HG03025 (cell line): ENCODE data around the gene CHADL.
"Not testable (repeated sequence)": the region's sequence is repeated elsewhere in the genome, so short reads cannot be mapped to it uniquely, and the experiment has no call there.

ENCODE experiments used
- ATAC-seq: cut with Tn5 transposase; IDR thresholded peaks from one replicate; pipeline ENCODE4 v1.9.1; 2021; ENCODE audit warnings: mild to moderate bottlenecking, moderate library complexity; ENCODE audit not compliant: unreplicated experiment, low FRiP score

CHADL gene

DNA sequence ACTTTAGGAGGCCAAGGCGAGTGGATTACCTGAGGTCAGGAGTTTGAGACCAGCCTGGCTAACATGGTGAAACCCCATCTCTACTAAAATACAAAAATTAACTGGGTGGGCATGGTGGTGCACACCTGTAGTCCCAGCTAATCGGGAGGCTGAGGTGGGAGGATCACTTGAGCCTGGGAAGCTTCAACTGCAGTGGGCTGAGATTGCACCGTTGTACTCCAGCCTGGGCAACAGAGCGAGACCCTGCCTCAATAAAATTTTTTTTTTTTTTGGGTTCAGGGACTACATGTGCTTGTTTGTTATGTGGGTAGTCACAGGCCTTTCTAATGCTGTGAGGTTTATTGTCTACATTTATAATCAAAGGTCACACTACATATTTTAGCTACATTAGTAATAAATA lies 19.0 kb upstream of the CHADL start:
- ATAC-seq, result not testable (repeated sequence)

DNA sequence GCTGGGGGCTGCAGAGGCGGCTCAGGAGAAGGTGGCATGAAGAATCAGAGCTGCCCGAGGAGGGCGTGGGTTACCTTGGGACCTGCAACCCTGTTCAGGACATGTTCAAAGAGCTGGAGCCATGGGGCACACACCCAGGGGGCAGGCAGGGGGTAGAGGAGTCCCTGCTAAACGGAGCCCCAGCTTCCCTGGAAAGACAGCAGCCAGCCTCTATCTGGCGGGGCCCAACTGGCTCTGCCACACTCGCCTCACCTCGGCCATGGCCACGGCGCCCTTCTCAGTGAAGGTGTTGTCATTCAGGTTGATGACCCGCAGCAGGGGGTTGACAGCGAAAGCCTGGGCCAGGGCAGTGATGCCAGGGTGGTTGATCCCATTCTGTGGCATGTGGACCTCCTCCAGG lies 17.0 kb upstream of the CHADL start:
- no peak for ATAC-seq

DNA sequence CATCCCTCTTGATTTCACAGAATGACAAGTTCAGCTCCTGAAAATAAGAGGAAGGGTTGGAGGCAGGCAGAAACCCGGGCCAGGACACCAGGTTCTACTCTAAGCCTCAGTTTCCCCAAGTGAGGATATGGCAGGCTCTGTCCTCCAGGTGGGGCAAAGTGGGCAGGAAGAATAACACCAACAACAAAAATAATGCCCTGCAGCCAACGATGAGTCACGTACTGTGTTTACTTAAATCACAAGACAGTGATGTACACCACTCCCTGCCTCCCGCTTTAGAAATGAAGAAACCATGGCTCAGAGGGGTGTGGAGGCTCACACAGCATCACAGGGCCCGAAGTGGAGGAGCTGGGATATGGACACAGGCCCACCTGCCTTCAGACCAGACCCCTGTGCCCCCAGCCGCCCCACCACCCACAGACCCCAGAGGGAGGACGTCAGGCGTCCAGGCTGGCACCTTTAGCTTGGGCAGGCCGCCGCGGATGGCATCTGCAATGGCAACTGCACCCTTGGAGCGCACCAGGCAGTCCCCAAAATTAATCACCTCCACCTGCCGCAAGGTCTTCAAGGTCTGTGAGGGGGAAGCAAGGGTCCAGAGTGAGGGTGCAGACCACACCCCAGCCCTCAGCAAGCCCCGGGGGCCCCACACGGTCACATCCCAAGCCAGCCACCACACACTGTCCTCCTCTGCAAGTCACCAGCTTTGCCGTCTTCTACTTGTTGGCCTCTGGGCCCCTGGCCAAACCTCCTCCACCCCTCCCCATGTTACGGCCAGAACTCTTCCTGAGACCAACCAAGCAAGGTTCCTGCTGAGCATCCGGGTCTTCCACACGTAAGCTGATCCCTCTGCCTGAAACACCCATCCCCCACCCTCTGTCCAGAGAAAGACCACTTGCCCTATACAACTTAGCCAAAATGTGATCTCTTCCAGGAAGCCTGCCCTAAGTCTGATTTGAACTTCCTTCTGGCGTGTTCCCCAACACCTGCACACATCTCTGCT lies 15.8 kb upstream of the CHADL start:
- no peak for ATAC-seq

DNA sequence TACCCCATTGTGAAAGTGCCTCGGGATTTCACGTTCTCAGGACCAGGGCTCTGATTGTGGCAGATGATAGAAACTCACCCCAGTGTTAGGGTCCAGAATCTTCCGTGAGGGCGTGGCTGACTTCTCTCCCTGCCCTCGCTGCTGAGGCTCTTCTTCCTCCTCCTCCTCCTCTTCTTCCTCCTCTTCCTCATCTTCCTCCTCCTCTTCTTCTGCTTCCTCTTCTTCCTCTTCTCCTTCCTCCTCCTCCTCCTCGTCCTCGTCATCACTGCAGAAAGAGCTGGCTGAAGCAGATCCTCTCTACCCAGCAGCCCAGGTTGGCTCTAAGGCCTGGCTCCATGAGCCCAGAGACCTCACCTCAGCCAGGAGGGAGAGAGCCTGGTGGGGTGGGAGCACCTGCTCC lies 13.5 kb upstream of the CHADL start:
- ATAC-seq, result no peak

DNA sequence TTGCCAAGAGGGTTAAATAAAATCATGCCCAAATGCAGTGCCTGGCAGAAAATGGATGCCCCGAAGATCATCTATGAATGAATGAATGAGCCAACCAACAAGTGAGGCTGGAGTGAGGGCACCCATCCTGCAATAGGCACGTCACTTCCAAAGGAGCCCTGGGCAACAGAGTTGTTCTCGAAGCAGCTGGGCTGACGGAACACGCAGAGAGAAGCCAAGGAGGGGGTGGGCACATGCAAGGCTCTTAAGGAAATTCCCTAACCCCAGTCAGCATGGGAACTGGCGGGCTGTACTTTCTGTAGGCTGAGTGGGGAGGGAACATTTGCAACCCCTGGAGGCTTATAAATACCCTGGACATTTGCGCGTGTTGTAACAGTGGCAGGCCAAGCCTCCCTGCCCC lies 11.6 kb upstream of the CHADL start:
- ATAC-seq, result no peak

DNA sequence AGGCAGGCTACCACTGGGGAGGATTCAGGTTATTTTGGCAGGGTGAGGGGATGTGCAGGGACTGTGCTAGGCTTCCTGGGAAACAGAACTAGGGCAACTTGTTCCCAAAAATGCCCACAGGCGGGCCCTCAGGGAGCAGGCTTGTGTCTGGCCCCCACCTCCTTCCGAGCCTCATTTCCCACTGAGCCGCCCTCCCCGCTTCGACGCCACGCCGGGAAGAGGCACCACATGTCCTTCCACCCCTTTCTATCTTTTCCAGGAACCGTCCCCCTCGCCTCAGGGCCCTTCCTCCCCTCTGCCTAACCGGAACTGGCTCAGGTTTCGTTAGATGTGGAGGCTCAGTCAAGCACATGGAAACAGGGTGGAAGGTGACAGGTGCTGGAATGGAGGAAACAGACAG lies 9.4 kb upstream of the CHADL start:
- no peak for ATAC-seq

DNA sequence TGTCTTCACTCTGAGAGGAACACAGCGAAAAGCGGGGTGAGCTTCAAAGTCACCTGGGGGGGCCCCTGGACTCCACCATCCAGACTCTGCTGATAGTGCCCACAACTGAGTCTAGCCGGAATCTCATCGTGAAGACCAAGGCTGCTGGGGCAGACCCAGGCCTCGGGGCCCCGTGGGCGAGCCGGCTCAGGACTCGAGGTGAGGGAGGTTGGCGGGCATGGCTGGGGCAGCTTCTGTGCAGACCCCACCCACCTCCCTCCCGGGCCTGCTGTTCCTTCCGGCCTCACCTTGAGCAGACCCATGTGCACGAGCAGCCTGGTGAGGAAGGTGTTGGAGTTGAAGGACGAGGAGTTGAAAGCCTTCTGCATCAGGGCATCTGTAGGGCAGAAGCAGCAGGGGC lies 8.7 kb upstream of the CHADL start:
- ATAC-seq, result no peak

DNA sequence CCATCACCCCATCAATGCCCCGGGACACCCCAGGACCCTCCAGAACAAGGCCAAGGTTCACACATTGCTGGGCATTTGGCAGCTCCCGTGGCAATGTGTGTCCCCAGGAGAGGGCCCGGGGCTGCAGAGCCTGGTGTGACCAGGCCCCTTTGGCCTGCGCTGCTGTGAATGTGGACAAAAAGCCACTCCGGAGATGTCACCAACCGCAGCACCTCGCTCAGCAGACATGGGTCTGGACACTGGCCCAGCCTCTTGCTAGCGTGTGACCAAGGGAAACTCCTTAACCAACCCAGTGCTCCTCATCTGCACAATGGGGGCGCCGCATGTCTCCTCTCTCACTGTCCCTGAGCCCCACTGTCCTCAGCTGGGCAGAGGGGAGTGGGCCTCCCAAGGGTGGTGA lies 8.0 kb upstream of the CHADL start:
- no peak for ATAC-seq

DNA sequence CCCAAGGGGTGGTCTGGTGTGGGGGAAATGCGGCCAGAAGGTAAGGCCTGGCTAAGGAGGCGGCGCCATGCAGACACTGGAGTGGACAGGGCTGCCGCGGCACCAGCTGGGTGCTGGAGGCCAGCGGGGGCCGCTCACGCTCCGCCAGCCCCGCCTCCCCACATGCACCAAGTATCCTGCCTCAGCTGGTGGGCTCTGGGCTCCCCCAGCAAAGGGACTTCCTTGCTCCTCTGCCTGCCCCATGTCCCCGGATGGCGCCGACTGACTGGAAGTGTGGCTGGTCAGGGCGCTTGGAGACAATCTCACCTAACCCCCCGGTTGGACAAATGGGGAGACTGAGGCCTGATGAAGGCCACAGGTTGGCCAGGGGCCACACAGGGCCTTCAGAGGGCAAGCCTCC lies 7.6 kb upstream of the CHADL start:
- ATAC-seq, result no peak

DNA sequence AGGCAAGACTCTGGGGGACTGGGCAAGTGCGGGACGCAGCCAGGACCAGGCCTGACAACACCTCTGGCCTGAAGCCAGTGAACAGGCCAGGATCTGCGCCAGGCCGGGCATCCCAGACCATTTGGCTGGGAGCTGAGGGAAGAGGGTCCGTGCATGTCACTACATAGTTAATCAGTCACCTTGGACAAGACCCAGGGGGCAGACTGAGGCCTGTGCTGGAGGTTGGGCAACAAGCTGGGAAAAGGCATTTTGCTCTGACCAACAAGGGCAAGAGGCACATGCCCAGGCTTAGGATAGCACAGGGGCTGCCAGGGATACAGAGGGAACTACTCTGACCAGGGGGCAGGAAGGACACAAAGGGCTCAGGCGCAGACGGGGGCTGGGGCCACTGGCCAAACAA lies 7.0 kb upstream of the CHADL start:
- no peak for ATAC-seq

DNA sequence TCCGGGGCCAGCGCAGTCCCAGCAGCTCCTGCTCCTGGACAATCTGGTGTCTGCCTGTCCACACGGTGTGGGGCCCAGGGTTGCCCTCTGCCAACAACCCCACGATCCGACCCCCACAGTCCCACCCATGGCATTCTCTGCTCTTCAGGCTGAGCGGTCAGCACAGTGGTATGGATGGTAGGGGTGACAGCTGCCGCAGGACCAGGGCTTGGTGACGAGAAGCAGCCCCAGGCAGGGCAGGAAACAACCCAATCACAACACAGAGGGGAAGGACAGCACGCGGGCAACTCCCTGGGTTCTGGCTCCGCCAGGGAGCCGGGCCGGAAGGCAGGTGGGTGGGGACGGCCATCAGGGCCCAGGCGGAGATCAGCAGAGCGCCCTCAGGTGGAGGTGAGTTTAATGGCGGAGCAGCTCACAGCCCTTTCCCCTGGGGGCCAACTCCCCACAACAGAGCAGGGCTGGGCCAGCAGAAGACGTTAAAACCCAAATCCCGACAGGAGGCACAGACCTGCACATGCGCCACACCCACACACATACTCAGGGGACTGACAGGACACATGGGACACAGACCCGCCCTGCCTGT lies 5.3 kb upstream of the CHADL start:
- ATAC-seq, result no peak

DNA sequence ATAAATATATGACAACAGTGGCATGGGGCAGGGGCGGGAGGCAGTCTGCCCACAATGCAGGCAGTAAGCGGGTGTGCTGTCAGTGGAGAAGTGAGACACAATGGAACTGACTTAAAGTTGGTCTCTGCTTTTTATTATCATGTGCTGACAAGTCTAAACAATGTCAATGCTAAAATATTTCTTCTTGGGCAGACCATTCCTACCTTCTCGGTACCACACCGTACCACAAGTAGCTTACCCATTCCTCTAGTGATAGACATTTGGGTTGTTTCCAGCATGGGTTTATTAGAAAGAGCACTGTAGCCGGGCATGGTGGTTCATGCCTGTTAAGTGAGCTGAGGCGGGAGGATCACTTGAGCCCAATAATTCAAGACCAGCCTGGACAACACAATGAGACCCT lies 2.6 kb upstream of the CHADL start:
- ATAC-seq, result no peak

DNA sequence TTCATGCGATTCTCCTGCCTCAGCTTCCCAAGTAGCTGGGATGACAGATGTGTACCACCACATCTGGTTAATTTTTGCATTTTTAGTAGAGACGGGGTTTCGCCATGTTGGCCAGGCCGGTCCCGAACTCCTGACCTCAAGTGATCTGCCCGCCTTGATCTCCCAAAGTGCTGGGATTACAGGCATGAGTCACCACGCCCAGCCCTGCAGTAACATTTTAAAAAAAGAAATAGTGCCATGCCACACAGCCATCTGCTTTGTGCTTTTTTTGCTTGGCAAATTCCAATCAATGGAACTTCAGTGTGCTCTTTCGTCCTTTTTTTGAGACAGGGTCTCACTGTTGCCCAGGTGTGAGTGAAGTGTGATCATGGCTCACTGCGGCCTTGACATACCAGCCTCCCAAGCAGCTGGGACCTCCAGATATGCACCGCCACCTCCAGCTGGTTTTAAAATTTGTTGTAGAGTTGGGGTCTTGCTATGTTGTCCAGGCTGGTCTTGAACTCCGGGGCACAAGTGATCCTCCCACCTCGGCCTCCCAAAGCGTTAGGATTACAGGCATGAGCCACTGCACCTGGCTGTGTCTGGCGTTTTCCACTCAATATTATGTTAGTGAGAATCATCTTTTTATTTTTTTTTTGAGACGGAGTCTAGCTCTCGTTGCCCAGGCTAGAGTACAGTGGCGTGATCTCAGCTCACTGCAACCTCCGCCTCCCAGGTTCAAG lies 1.8 kb upstream of the CHADL start:
- ATAC-seq, result no peak

DNA sequence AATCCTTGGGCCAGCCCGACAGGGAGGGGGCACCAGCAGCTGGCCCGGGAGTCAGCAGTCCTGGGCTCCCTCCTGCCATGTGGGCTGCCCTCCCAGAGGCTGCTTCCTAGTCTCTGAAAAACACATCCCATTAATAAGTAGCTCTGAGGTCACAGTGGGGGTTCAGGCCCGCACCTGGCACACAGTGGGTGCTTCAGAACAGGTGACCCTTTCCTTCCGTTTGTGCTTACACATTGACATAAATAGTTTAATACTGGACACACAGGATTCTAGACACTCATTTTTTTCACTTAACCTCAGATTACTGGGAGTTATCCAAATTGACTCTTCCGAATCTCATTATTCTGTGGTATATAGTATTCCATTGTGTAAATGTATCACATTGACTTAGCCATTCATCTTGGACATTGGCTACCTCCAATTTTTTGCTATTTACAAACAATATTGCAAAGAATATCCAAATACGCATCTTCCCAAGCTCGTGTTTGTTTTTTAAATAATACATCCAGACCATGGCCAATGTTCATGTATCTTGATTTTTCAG lies 474 bp upstream of the CHADL start:
- no peak for ATAC-seq

DNA sequence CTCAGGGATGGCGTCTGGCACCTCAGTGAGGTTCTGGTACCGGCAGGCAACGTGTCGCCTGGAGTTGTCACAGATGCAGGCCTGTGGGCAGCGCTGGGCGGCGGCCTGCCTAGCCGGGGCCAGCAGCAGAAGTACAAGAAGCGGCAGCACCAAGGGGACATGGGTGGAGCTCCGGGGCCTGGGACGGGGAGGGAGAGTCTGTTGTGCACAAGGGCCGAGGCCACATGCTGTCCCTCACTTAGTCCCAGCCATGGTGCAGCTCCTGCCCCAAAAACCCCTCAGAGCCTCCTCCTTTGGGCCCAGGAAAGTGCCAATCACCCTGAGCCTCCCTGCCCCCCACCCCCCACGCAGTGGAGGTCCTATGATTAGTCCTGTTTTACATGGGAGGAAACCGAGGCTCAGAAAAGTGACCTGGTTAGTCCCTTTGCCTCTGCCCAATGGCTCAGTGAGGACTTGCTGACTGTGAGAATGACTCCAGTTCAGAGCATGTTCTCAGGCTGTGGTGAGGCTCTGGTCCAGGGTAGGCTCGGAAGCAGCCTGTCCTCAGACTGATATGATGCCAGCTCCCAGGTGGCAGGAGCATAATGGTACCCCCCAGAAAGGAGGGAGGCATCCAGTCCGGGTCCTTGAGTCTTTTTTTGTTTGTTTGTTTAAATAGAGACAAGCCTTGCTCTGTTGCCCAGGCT lies 1.1 kb downstream of the CHADL start:
- no peak for ATAC-seq

DNA sequence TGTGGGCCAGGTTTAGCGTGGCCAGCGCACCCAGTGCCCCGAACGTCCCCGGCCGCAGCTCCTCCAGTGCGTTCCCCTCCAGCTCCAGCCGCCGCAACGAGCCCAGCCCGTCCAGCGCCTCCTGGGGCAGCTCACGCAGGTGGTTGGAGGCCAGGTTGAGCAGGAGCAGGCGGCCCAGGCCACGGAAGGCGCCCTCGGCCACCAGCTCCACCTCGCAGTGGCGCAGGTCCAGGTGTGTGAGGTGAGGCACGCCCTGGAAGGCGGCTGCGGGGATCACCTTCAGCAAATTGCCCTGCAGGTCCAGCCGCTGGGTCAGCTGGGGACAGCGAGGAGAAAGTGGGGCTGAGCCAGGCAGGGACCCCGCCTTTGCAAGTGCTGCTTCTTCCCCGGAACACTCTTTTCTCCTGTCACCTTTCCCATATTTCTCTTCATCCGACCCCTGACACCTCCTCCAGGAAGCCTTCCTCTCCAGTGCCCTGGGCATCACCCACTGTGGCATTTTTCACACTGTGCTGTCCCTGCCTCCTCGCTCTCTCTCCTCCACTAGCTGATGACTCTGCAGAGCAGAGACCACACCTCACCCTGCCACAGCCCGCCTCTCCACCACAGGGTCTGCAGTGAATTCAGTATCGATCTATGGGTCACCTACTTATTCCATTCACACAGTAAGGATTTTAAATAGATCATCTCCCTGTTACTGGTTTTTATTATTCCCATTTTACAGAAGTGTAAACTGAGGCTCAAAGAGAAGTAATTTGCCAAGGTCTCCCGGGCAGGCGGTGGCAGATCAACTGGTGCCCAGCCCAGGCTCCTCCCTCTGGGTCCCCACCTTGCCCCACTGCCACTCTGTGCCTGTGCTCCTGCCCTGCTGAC lies 1.9 kb downstream of the CHADL start:
- ATAC-seq, result no peak

DNA sequence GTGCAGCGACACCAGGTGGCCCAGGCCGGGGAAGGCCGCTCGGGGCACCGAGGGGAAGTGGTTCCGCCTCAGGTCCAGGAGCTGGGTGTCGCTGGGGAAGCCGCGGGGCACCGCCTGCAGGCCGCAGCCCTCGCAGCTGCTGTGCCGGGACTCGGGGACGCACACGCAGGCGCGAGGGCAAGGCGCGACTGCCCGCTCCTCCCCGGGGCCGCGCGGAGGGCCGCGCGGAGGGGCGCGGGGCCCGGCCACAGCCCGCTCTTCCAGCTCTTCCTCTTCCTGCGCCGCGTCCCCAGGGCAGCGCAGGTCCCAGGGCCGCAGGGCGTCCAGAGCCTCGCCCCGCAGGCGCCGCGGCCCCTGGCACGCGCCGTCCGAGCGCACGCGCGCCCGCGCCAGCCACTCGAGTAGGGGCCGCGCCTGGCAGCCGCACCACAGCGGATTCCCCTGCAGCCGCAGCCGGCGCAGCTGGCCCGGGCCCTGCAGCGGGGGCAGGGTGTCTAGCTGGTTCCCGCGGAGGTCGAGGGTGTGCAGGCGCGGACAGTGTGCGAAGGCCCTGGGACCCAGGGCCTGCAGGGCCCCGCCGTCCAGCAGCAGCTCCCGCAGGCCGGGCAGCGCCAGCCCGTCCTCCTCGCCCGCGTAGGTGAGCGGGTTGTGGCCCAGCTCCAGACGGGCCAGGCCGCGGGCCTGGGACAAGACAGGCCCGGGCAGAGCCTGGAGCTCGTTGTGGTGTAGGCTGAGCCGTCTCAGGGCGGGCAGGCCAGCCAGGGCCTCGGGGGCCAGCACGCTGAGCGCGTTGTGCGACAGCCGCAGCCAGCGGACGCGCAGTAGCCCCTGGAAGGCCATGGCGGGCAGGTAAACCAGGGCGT lies 2.8 kb downstream of the CHADL start:
- no peak for ATAC-seq

DNA sequence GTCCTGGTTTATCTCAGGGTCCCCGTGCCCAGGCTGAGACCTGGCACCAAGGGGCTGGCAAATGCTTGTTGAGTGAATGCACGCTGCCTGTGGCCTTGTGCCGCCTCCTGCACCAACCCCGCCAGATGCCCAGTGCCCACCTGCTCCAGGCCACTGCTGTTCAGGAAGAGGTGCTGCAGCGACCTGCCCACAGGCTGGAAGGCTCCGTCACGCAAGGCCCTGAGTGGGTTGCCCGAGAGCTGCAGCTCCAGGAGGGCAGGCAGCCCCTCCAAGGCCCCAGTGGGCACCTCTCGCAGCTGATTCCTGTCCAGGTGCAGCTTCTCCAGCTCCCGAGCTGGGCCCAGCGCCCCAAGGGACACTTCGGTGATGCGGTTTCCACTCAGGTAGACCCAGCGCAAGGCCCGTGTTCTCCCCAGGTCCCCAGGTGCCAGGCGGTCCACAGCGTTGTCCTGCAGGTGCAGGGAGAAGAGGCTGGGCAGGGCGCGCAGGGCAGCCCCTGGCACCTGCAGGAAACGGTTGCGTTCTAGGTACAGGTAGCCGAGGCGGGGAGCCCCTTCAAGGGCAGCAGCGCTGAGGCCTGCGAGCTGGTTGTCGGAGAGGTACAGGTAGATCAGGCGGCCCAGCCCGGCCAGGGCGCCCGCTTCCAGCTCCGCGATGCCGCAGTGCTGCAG lies 3.6 kb downstream of the CHADL start:
- ATAC-seq, result no peak
